T-helper 17 cell (primary cell): Measurements from ENCODE around the gene HECW1. TPM values are rescaled to one million over a fixed set of nuclear protein-coding genes. Genes with fewer than 3 reads are reported as not detected.

Experiments used
- ATAC-seq: fragments of 150-1000 bp; cut with Tn5 transposase; 2 replicates; pipeline ENCODE4 v1.10.0; 2021; ENCODE audit warnings: mild to moderate bottlenecking, moderate library complexity
- DNase-seq, 3 donors: peaks; one replicate each; pipeline versions ENCODE4 v3.0.0 to v3.0.0-alpha.2; 2020 to 2021
- H3K9me3 ChIP-seq: one replicate; pipeline ENCODE4 v1.7.0; 2013; ENCODE audit warnings: low read length, mild to moderate bottlenecking; ENCODE audit not compliant: control insufficient read depth, poor library complexity, severe bottlenecking
- H3K27ac Mint-ChIP-seq: one replicate; pipeline ENCODE4 v1.8.0; 2022; ENCODE audit warnings: mild to moderate bottlenecking, moderate library complexity, mixed read lengths
- H3K27me3 Mint-ChIP-seq: one replicate; pipeline ENCODE4 v1.8.0; 2022; ENCODE audit warnings: mixed read lengths
- H3K36me3 Mint-ChIP-seq: one replicate; pipeline ENCODE4 v1.8.0; 2022; ENCODE audit warnings: low read depth, mixed read lengths
- H3K4me1 Mint-ChIP-seq: one replicate; pipeline ENCODE4 v1.8.0; 2022; ENCODE audit warnings: mild to moderate bottlenecking, mixed read lengths
- H3K4me3 Mint-ChIP-seq: one replicate; pipeline ENCODE4 v1.8.0; 2022; ENCODE audit warnings: mild to moderate bottlenecking, moderate library complexity, mixed read lengths
- total RNA-seq, 4 donors: library from RNA in 2 of 4; stranded (reverse) in 2 of 4; gene quantifications; one replicate each; pipeline ENCODE4 v1.2.3 and lab custom pipeline; 2022 to 2026

Gene HECW1
- total RNA-seq, 2 donors from 2014 or later = not detected

GRCh38 chr7:43141091-43141490 lies 28.6 kb downstream of the HECW1 start:
- no peak for ATAC-seq
- no peak overlapping the region for H3K4me3 Mint-ChIP-seq
- H3K27ac Mint-ChIP-seq = no peak overlapping the region
- no peaks in the 10 kb centered on the region for H3K9me3 ChIP-seq
- H3K4me1 Mint-ChIP-seq = no peaks in the 10 kb centered on the region
- DNase-seq = no peak
- peaks cover 63% of the 10 kb centered on the region for H3K27me3 Mint-ChIP-seq
- no peaks in the 10 kb centered on the region for H3K36me3 Mint-ChIP-seq

- Mint-ChIP-seq H3K4me3 (no peak overlapping the region), H3K4me1 (no peaks in the 10 kb centered on the region), H3K27ac (no peak overlapping the region), H3K36me3 (no peaks in the 10 kb centered on the region), H3K27me3 (peaks cover 58% of the 10 kb centered on the region)
- DNase-seq (no peak), ATAC-seq (no peak)
- H3K9me3 ChIP-seq = no peaks in the 10 kb centered on the region
Measured at GRCh38 chr7:43142703-43143102, 30.3 kb downstream of the HECW1 start.

GRCh38 chr7:43143918-43144589 lies 31.6 kb downstream of the HECW1 start:
- no peak overlapping the region for H3K4me3 Mint-ChIP-seq
- H3K27me3 Mint-ChIP-seq = peaks cover 55% of the 10 kb centered on the region
- H3K36me3 Mint-ChIP-seq = no peaks in the 10 kb centered on the region
- H3K9me3 ChIP-seq = no peaks in the 10 kb centered on the region
- H3K27ac Mint-ChIP-seq = no peak overlapping the region
- no peak for DNase-seq
- H3K4me1 Mint-ChIP-seq = no peaks in the 10 kb centered on the region
- no peak for ATAC-seq

- Mint-ChIP-seq H3K4me1 (no peaks in the 10 kb centered on the region), H3K27ac (no peak overlapping the region), H3K4me3 (no peak overlapping the region), H3K27me3 (peaks cover 48% of the 10 kb centered on the region), H3K36me3 (no peaks in the 10 kb centered on the region)
- ATAC-seq (no peak), DNase-seq (no peak)
- no peaks in the 10 kb centered on the region for H3K9me3 ChIP-seq
Measured at GRCh38 chr7:43148161-43148731, 35.8 kb downstream of the HECW1 start.

GRCh38 chr7:43151076-43151475 lies 38.6 kb downstream of the HECW1 start:
- H3K27me3 Mint-ChIP-seq = peaks cover 31% of the 10 kb centered on the region
- H3K4me1 Mint-ChIP-seq = no peaks in the 10 kb centered on the region
- ATAC-seq = no peak
- H3K36me3 Mint-ChIP-seq = no peaks in the 10 kb centered on the region
- no peak for DNase-seq
- no peak overlapping the region for H3K4me3 Mint-ChIP-seq
- no peak overlapping the region for H3K27ac Mint-ChIP-seq
- H3K9me3 ChIP-seq = no peaks in the 10 kb centered on the region

GRCh38 chr7:43152696-43153095 lies 40.2 kb downstream of the HECW1 start:
- Mint-ChIP-seq H3K36me3 (no peaks in the 10 kb centered on the region), H3K27ac (no peak overlapping the region), H3K4me1 (no peaks in the 10 kb centered on the region), H3K27me3 (peaks cover 19% of the 10 kb centered on the region), H3K4me3 (no peak overlapping the region)
- ATAC-seq = no peak
- no peaks in the 10 kb centered on the region for H3K9me3 ChIP-seq
- DNase-seq = no peak

GRCh38 chr7:43155636-43156035 lies 43.2 kb downstream of the HECW1 start:
- no peaks in the 10 kb centered on the region for H3K4me1 Mint-ChIP-seq
- ATAC-seq (no peak), DNase-seq (no peak)
- H3K36me3 Mint-ChIP-seq = no peaks in the 10 kb centered on the region
- H3K27me3 Mint-ChIP-seq = peaks cover 7% of the 10 kb centered on the region
- H3K4me3 Mint-ChIP-seq = no peak overlapping the region
- H3K9me3 ChIP-seq = no peaks in the 10 kb centered on the region
- H3K27ac Mint-ChIP-seq = no peak overlapping the region

- H3K9me3 ChIP-seq = no peaks in the 10 kb centered on the region
- Mint-ChIP-seq H3K27ac (no peak overlapping the region), H3K27me3 (peaks cover 50% of the 10 kb centered on the region), H3K4me1 (no peaks in the 10 kb centered on the region), H3K4me3 (no peak overlapping the region), H3K36me3 (no peaks in the 10 kb centered on the region)
- ATAC-seq = no peak
- no peak for DNase-seq
Measured at GRCh38 chr7:43163885-43164284, 51.4 kb downstream of the HECW1 start.

- DNase-seq (no peak), ATAC-seq (no peak)
- peaks cover 52% of the 10 kb centered on the region for H3K27me3 Mint-ChIP-seq
- no peak overlapping the region for H3K4me3 Mint-ChIP-seq
- no peaks in the 10 kb centered on the region for H3K4me1 Mint-ChIP-seq
- H3K36me3 Mint-ChIP-seq = no peaks in the 10 kb centered on the region
- no peaks in the 10 kb centered on the region for H3K9me3 ChIP-seq
- no peak overlapping the region for H3K27ac Mint-ChIP-seq
Measured at GRCh38 chr7:43164757-43165156, 52.3 kb downstream of the HECW1 start.

- H3K4me3 Mint-ChIP-seq = no peak overlapping the region
Measured at GRCh38 chr7:43166686-43167085, 54.2 kb downstream of the HECW1 start.

GRCh38 chr7:43169076-43169475 lies 56.6 kb downstream of the HECW1 start:
- Mint-ChIP-seq H3K36me3 (no peaks in the 10 kb centered on the region), H3K27me3 (peaks cover 36% of the 10 kb centered on the region), H3K4me1 (no peaks in the 10 kb centered on the region), H3K4me3 (no peak overlapping the region), H3K27ac (no peak overlapping the region)
- DNase-seq (no peak), ATAC-seq (no peak)
- no peaks in the 10 kb centered on the region for H3K9me3 ChIP-seq

More at GRCh38 chr7:43166686-43167085, 54.2 kb downstream of the HECW1 start:
- H3K4me1 Mint-ChIP-seq = no peaks in the 10 kb centered on the region
- no peak for DNase-seq
- peaks cover 53% of the 10 kb centered on the region for H3K27me3 Mint-ChIP-seq
- no peaks in the 10 kb centered on the region for H3K9me3 ChIP-seq
- no peak for ATAC-seq
- H3K27ac Mint-ChIP-seq = no peak overlapping the region
- no peaks in the 10 kb centered on the region for H3K36me3 Mint-ChIP-seq

- Mint-ChIP-seq H3K36me3 (no peaks in the 10 kb centered on the region), H3K4me1 (no peaks in the 10 kb centered on the region)
Measured at GRCh38 chr7:43170571-43170970, 58.1 kb downstream of the HECW1 start.

GRCh38 chr7:43175570-43176200 lies 63.2 kb downstream of the HECW1 start:
- H3K27ac Mint-ChIP-seq = no peak overlapping the region
- H3K27me3 Mint-ChIP-seq = peaks cover 19% of the 10 kb centered on the region
- H3K36me3 Mint-ChIP-seq = no peaks in the 10 kb centered on the region
- DNase-seq (no peak), ATAC-seq (no peak)
- H3K4me3 Mint-ChIP-seq = no peak overlapping the region
- no peaks in the 10 kb centered on the region for H3K4me1 Mint-ChIP-seq
- H3K9me3 ChIP-seq = peaks cover 3% of the 10 kb centered on the region

More at GRCh38 chr7:43170571-43170970, 58.1 kb downstream of the HECW1 start:
- ATAC-seq = no peak
- peaks cover 38% of the 10 kb centered on the region for H3K27me3 Mint-ChIP-seq
- H3K27ac Mint-ChIP-seq = no peak overlapping the region
- no peak for DNase-seq
- no peaks in the 10 kb centered on the region for H3K9me3 ChIP-seq
- H3K4me3 Mint-ChIP-seq = no peak overlapping the region

GRCh38 chr7:43179393-43179792 lies 66.9 kb downstream of the HECW1 start:
- H3K9me3 ChIP-seq = peaks cover 3% of the 10 kb centered on the region
- DNase-seq (no peak), ATAC-seq (no peak)
- Mint-ChIP-seq H3K4me3 (no peak overlapping the region), H3K27ac (no peak overlapping the region), H3K36me3 (no peaks in the 10 kb centered on the region), H3K4me1 (no peaks in the 10 kb centered on the region), H3K27me3 (peaks cover 22% of the 10 kb centered on the region)
